Right renal pelvis (tissue), 4 donors: Measurements from ENCODE around the gene TENM4. TPM values are rescaled to one million over a fixed set of nuclear protein-coding genes. Genes with fewer than 3 reads are reported as not detected.
A peak's percentile ranks its signal among the peaks of the same experiment; 100 is the strongest.

Experiments
- DNase-seq, 4 donors: peaks; one replicate each; pipeline ENCODE4 v3.0.0-alpha.2; 2013; ENCODE audit warnings: low read depth in 4 of 4, low spot score in 3 of 4, missing footprints in 1 of 4
- polyA plus RNA-seq, 4 donors: library from polyadenylated mRNA; unstranded; fragments of 120-200 nt; gene quantifications; one replicate each; pipeline ENCODE4 v1.2.1, GENCODE V29; 2013; ENCODE audit not compliant: insufficient read length in 4 of 4

TENM4 gene
- polyA plus RNA-seq, 4 donors = 19.9 to 26.6 (median 22.0) TPM

GRCh38 chr11:79423736-79424135 lies 17.1 kb downstream of the TENM4 start:
- no peak for DNase-seq

- no peak for DNase-seq
Measured at GRCh38 chr11:79422866-79423265, 18.0 kb downstream of the TENM4 start.

GRCh38 chr11:79421820-79422219 lies 19.0 kb downstream of the TENM4 start:
- no peak for DNase-seq

- DNase-seq = no peak
Measured at GRCh38 chr11:79419120-79419519, 21.7 kb downstream of the TENM4 start.

GRCh38 chr11:79418241-79418640 lies 22.6 kb downstream of the TENM4 start:
- no peak for DNase-seq

- no peak for DNase-seq
Measured at GRCh38 chr11:79417069-79417920, 23.5 kb downstream of the TENM4 start.

GRCh38 chr11:79415912-79416311 lies 24.9 kb downstream of the TENM4 start:
- DNase-seq = no peak

- DNase-seq = no peak
Measured at GRCh38 chr11:79415411-79415810, 25.4 kb downstream of the TENM4 start.

GRCh38 chr11:79414644-79415317 lies 26.0 kb downstream of the TENM4 start:
- DNase-seq = no peak

GRCh38 chr11:79414041-79414440 lies 26.8 kb downstream of the TENM4 start:
- no peak for DNase-seq

GRCh38 chr11:79413268-79413667 lies 27.6 kb downstream of the TENM4 start:
- peak; percentile 50 to 80 (median 67) for DNase-seq

GRCh38 chr11:79412761-79413160 lies 28.1 kb downstream of the TENM4 start:
- no peak for DNase-seq

GRCh38 chr11:79409330-79409729 lies 31.5 kb downstream of the TENM4 start:
- DNase-seq = no peak

GRCh38 chr11:79406376-79406775 lies 34.5 kb downstream of the TENM4 start:
- no peak for DNase-seq

GRCh38 chr11:79404806-79405205 lies 36.0 kb downstream of the TENM4 start:
- no peak for DNase-seq

GRCh38 chr11:79404325-79404724 lies 36.5 kb downstream of the TENM4 start:
- no peak for DNase-seq

GRCh38 chr11:79403839-79404238 lies 37.0 kb downstream of the TENM4 start:
- no peak for DNase-seq

- no peak for DNase-seq
Measured at GRCh38 chr11:79402912-79403311, 37.9 kb downstream of the TENM4 start.

GRCh38 chr11:79400717-79401330 lies 40.0 kb downstream of the TENM4 start:
- DNase-seq = peak in 1 of 4 donors; percentile 8

- no peak for DNase-seq
Measured at GRCh38 chr11:79400206-79400605, 40.6 kb downstream of the TENM4 start.

- DNase-seq = no peak
Measured at GRCh38 chr11:79397252-79397651, 43.6 kb downstream of the TENM4 start.

- no peak for DNase-seq
Measured at GRCh38 chr11:79396674-79397073, 44.2 kb downstream of the TENM4 start.
